NCI-H446 (cell line): ENCODE measurements around the gene PIP4K2A.

Source experiments
- DNase-seq, 2 experiments: peaks; one replicate each; lab custom pipeline; 2025; lab: John Stamatoyannopoulos, UW

Gene PIP4K2A

GRCh38 chr10:22638863-22639262 is 75.5 kb downstream of the PIP4K2A start:
- no peak for DNase-seq

DNA sequence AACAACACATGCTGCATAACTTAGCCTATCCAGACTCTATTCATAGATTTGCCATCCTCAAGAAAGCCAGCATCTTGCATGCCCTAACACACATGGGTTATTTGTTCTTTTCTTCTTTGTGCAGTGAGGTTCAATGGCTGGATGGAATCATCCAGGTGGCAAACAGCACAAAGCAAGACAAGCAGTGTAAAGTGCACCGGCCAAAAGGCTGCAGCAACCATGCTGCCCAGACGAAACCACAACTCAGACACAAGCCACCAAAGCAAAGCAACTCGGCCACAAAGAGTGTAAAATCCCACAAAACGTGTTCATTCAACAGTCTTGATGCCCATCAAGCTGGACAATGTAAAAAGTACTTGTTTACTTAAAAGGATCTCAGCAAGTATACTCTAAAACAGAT is 76.9 kb downstream of the PIP4K2A start:
- DNase-seq = no peak

- DNase-seq = no peak
Measured at GRCh38 chr10:22635650-22636049, 78.7 kb downstream of the PIP4K2A start.

- no peak for DNase-seq
Measured at GRCh38 chr10:22634606-22635459, 79.5 kb downstream of the PIP4K2A start.

DNA sequence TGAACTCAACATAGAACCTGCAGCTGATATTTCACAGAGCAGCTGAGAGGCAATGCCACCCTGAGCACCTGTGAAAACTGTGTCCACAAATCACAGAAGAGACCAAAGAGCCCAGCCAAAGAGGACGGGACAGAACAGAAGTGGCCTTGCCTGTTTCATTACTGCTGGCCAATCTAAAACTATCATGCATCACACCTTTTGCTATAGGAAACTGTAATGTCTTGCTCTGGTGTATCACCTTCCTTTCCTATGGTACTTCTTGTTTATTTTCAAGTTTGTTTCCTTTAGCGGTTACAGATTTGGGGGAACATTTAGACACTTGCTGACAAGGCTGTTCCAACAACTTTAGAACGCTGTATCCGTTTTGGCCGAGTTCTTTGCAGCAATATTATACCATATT is 80.3 kb downstream of the PIP4K2A start:
- no peak for DNase-seq

- DNase-seq = no peak
Measured at GRCh38 chr10:22633528-22633927, 80.8 kb downstream of the PIP4K2A start.

DNA sequence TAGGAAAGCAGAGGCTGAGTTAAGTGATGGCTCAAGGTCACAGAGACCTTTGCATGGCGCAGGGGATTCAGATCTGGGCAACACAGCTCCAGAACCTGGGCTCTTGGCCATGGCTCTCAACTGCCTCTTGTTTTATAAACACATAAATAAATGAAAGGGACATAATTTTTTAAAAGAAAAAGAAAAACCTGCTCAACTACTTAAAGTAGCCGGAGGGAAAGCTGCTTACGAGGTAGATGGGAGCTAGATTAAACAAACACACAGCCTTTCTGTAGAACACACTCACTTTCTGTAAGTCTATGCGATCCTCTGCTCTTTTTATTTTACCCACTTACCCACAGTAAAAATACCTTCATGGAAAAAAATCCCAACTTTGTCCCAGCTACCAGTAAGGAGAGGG is 81.3 kb downstream of the PIP4K2A start:
- no peak for DNase-seq

DNA sequence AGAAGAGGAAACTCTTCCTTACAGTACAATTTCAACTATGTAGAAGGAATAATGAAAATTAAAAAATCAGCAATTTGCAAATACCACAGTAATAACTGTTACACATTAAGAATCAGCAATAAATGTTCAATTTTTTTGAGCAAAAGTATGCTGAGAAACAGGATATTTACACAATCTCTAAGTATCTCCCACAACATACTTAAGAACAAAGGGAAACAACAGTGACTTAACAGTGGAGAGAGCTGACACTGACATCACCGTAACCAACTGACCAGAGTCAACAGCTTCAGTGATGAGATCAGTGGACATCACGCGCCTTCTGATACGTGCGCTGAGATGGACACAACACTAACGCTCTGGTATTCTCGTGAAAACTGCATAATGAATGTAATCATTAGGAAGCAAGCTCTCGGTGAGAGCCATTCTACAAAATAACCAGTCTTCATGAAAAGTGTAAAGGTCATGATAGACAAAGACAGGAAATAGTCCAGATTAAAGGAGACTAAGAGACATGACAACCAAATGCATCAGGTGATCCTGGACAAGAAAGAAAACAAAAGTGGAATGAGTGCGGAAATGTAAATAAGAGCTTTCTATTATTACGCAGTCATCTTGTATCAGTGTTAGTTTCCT is 82.6 kb downstream of the PIP4K2A start:
- DNase-seq = no peak

- DNase-seq = no peak
Measured at GRCh38 chr10:22631185-22631584, 83.2 kb downstream of the PIP4K2A start.

GRCh38 chr10:22630234-22631174 is 83.9 kb downstream of the PIP4K2A start:
- DNase-seq = no peak

DNA sequence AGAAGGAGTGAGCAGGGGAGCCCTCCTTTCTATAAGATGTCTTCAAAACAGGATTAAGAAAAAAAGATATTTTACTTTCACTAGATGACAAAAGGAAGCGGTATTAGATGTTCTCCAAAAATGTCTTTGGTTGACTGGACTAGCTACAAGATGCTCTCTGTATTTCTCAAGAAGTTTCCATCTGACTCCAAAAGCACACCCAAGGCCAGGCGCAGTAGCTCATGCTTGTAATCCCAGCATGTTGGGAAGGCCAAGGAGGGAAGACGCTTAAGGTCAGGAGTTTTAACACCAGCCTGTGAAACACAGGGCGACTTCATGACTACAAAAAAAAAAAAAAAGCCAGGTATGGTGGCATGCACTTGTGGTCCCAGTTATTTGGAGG is 84.5 kb downstream of the PIP4K2A start:
- no peak for DNase-seq

DNA sequence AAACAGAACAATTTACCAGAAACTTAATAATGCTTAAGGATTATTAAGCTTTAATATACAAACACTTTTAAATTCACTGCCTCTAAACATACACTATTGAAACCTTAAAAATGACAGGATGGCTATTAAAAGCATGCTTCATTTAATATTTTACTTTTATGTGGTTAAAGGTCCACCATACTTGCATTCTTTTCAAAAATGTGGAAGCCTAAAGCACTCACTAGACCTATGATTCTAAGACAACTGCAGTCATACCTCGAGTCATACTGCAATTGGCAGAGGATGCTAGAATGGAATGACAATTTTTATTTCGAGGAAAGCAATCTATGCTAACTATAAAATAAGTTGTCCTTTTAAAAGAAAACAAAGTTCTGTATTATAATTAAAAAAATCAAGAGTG is 85.3 kb downstream of the PIP4K2A start:
- DNase-seq = no peak

DNA sequence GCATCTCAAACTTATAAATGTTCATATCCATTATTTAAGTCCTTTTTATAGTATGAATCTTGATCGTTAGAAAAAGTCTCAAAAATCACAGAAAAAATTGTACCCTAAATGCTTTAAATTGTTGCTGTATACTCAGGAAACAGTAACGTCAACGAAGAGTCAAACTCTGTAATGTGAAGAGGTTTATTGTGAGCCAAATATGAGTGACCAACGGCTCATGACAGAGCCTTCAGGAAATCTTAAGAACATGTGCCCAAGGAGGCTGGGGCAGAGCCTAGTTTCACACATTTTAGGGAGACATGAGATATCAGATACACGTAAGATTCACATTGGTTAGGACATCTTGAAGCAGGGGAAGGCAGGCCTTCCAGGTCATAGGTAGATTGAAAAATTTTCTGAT is 86.1 kb downstream of the PIP4K2A start:
- DNase-seq = no peak

DNA sequence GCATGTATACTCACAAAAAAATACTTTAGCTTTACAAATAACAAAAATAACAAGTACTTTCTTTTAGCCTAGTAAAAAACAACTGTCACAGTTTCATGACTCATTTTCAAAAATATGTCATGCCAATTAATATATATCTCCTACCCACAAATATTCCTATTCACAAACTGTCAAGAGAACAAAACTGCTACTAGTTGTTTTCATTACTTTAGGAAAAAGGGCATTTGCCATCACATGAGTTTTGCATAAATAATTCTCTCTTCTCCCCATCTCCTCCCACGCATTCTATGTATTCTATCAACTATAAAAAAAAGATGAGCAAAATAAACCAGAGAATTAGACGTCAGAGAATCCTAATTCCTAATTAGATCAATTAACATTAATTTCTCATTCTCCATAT is 87.6 kb downstream of the PIP4K2A start:
- no peak for DNase-seq

GRCh38 chr10:22625516-22626290 is 88.7 kb downstream of the PIP4K2A start:
- DNase-seq = no peak

DNA sequence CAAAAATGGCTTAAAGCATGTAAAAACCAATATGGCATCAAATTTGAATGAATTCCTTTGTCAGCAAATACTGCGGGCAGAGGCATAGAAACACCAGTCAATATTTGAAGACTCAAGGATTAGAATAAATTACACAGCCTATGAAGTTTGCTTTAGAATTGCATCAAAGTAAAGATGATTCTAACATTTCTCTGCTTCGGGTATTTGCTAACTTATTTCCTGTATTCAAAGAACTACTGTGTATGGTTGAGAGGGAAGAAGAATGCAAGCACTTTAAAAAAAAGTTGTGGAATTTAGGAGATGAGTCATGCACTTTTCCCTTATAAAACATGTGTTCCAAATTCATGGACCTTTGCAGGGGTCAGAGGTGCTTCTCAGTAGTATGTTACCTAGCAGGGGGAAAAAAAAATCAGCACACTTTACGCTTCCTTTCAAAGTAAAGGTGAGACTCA is 90.1 kb downstream of the PIP4K2A start:
- no peak for DNase-seq

GRCh38 chr10:22623633-22624253 is 90.6 kb downstream of the PIP4K2A start:
- DNase-seq = no peak

GRCh38 chr10:22622242-22622806 is 92.1 kb downstream of the PIP4K2A start:
- no peak for DNase-seq

DNA sequence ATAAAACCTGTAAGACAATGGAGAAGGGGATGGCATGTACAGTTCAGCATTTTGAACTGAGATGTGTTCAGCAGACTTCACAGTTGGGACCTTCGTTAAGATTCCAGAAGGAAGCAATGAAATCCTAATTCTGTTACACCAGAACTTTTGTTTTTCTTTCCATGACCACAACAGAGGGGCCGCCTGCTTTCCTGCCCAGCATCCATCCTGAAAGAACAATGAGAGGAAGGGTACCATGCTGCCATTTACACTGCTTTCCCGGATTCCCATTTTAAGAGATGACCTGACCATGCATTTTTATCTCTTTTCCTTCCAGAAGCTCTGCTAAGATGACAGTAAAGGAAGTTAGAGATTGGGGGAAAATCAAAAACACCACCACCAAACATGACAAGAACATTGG is 92.7 kb downstream of the PIP4K2A start:
- DNase-seq = no peak

GRCh38 chr10:22620929-22621328 is 93.4 kb downstream of the PIP4K2A start:
- DNase-seq = no peak
